H1 (cell line): Measurements from ENCODE around the gene RERE. TPM values are rescaled to one million over a fixed set of nuclear protein-coding genes. Genes with fewer than 3 reads are reported as not detected.
A peak's percentile ranks its signal among the peaks of the same experiment; 100 is the strongest.

Experiments used
- CTCF ChIA-PET: fragments of 300-600 bp; sonication (Branson Sonifier 250); formaldehyde crosslinking; loops from one replicate; lab custom pipeline; 2021; ENCODE audit not compliant: partially characterized antibody; lab: Charles Lee
- POLR2A ChIA-PET: fragments of 300-600 bp; sonication (Branson Sonifier 250); formaldehyde crosslinking; loops from one replicate; lab custom pipeline; 2021; ENCODE audit warnings: inconsistent platforms; ENCODE audit not compliant: partially characterized antibody; lab: Charles Lee
- DNase-seq, 2 experiments: peaks; one replicate each; pipeline versions ENCODE4 v3.0.0 to v3.0.0-alpha.2; 2010 to 2022; ENCODE audit warnings: low spot score in 2 of 2, low read depth in 1 of 2, mixed read lengths in 1 of 2
- FAIRE-seq: peaks from 2 replicates; lab custom pipeline; 2011; peaks lifted over from hg19 to GRCh38; lab: Jason Lieb, UNC
- H2AFZ ChIP-seq: 2 replicates; pipeline ENCODE4 v1.8.1; 2012; ENCODE audit warnings: low read length, inconsistent platforms
- H2AK5ac ChIP-seq: 2 replicates; pipeline ENCODE4 v1.6.1; 2013; ENCODE audit warnings: low read depth, low read length
- H2BK120ac ChIP-seq: replicated peaks from 2 replicates; pipeline ENCODE3; 2013; ENCODE audit warnings: low read depth, low read length, inconsistent platforms
- H2BK12ac ChIP-seq: 2 replicates; pipeline ENCODE4 v1.6.1; 2013; ENCODE audit warnings: low read depth, low read length
- H2BK15ac ChIP-seq: 2 replicates; pipeline ENCODE4 v1.6.1; 2013; ENCODE audit warnings: low read length
- H2BK20ac ChIP-seq: 2 replicates; pipeline ENCODE4 v1.6.1; 2013; ENCODE audit warnings: low read length
- H2BK5ac ChIP-seq: 2 replicates; pipeline ENCODE4 v1.6.1; 2013; ENCODE audit warnings: low read depth, low read length
- H3K14ac ChIP-seq: 2 replicates; pipeline ENCODE4 v1.6.1; 2013; ENCODE audit warnings: inconsistent platforms; ENCODE audit not compliant: insufficient read length
- H3K18ac ChIP-seq: 2 replicates; pipeline ENCODE4 v1.6.1; 2013; ENCODE audit warnings: low read length; ENCODE audit errors: extremely low read depth
- H3K23ac ChIP-seq: 2 replicates; pipeline ENCODE4 v1.6.1; 2013; ENCODE audit warnings: inconsistent platforms; ENCODE audit not compliant: insufficient read length
- H3K23me2 ChIP-seq: 2 replicates; pipeline ENCODE4 v1.6.1; 2013; ENCODE audit warnings: low read depth, low read length
- H3K27ac ChIP-seq: 2 replicates; pipeline ENCODE4 v1.6.1; 2011; ENCODE audit warnings: low read depth, low read length, inconsistent platforms
- H3K27me3 ChIP-seq, 4 experiments: replicated peaks in 1 of 4; 1 replicate in 1 of 4; 2 replicates in 3 of 4; pipeline versions ENCODE4 v1.6.1 to v1.8.1; 2011 to 2013; ENCODE audit warnings: low read length in 3 of 4, mild to moderate bottlenecking in 3 of 4, inconsistent platforms in 2 of 4, mixed read lengths in 2 of 4, moderate library complexity in 1 of 4; ENCODE audit not compliant: control insufficient read depth in 3 of 4, insufficient read depth in 3 of 4; ENCODE audit errors: extremely low read depth in 1 of 4
- H3K36me3 ChIP-seq, 4 experiments: 2 replicates each; pipeline versions ENCODE4 v1.6.1 to v1.8.1; 2011 to 2013; ENCODE audit warnings: mild to moderate bottlenecking in 4 of 4, low read length in 3 of 4, moderate library complexity in 2 of 4, control low read depth in 1 of 4, inconsistent platforms in 1 of 4; ENCODE audit not compliant: insufficient read depth in 4 of 4, control insufficient read depth in 2 of 4
- H3K4ac ChIP-seq: replicated peaks from 2 replicates; pipeline ENCODE3; 2013; ENCODE audit warnings: low read length, low read depth, mixed read lengths, inconsistent platforms; ENCODE audit not compliant: insufficient read length
- H3K4me1 ChIP-seq, 4 experiments: replicated peaks in 1 of 4; 1 replicate in 1 of 4; 2 replicates in 3 of 4; pipeline versions ENCODE4 v1.6.1 to v1.8.1; 2011 to 2013; ENCODE audit warnings: low read length in 3 of 4, inconsistent platforms in 2 of 4, mixed read lengths in 1 of 4; ENCODE audit not compliant: insufficient read depth in 4 of 4, control insufficient read depth in 3 of 4
- H3K4me2 ChIP-seq, 2 experiments: 2 replicates each; pipeline versions ENCODE4 v1.6.1 to v1.8.1; 2011 to 2013; ENCODE audit warnings: low read depth in 2 of 2, low read length in 2 of 2, control low read depth in 1 of 2, inconsistent platforms in 1 of 2, mild to moderate bottlenecking in 1 of 2; ENCODE audit not compliant: insufficient read depth in 1 of 2
- H3K4me3 ChIP-seq, 4 experiments: fragments of 200-600, 300-600 bp in 1 of 4; sonication (generic), shearing (Covaris generic), sonication (Bioruptor Twin) in 1 of 4; 2 replicates each; pipeline versions ENCODE4 v1.5.1 to v1.8.1; 2011 to 2016; ENCODE audit warnings: low read length in 4 of 4, low read depth in 3 of 4, control low read depth in 2 of 4, inconsistent platforms in 2 of 4, mild to moderate bottlenecking in 2 of 4, mixed read lengths in 1 of 4, moderate library complexity in 1 of 4; ENCODE audit not compliant: insufficient read depth in 2 of 4; ENCODE audit errors: extremely low read depth in 1 of 4
- H3K56ac ChIP-seq: replicated peaks from 2 replicates; pipeline ENCODE3; 2013; ENCODE audit warnings: low read depth, mild to moderate bottlenecking, mixed read lengths, low read length, inconsistent platforms; ENCODE audit not compliant: insufficient read length
- H3K79me1 ChIP-seq: 2 replicates; pipeline ENCODE4 v1.6.1; 2013; ENCODE audit warnings: low read depth, low read length, control low read depth
- H3K79me2 ChIP-seq, 2 experiments: 2 replicates each; pipeline versions ENCODE4 v1.6.1 to v1.8.1; 2012 to 2013; ENCODE audit warnings: low read length in 2 of 2, mild to moderate bottlenecking in 2 of 2, inconsistent platforms in 1 of 2; ENCODE audit not compliant: insufficient read depth in 2 of 2, control insufficient read depth in 1 of 2
- H3K9ac ChIP-seq, 4 experiments: replicated peaks in 1 of 4; 1 replicate in 1 of 4; 2 replicates in 3 of 4; pipeline versions ENCODE4 v1.6.1 to v1.8.1; 2011 to 2013; ENCODE audit warnings: low read depth in 3 of 4, low read length in 3 of 4, control low read depth in 2 of 4, mild to moderate bottlenecking in 2 of 4, moderate library complexity in 2 of 4, inconsistent platforms in 1 of 4; ENCODE audit errors: extremely low read depth in 1 of 4
- H3K9me3 ChIP-seq, 2 experiments: 2 replicates each; pipeline versions ENCODE4 v1.6.1 to v1.8.1; 2012 to 2013; ENCODE audit warnings: mild to moderate bottlenecking in 2 of 2, moderate library complexity in 2 of 2, control low read depth in 1 of 2, inconsistent platforms in 1 of 2, low read depth in 1 of 2, low read length in 1 of 2, mixed read lengths in 1 of 2; ENCODE audit not compliant: insufficient read depth in 2 of 2
- H4K20me1 ChIP-seq, 2 experiments: replicated peaks in 1 of 2; 2 replicates each; pipeline versions ENCODE3 to v1.8.1; 2011 to 2013; ENCODE audit warnings: inconsistent platforms in 2 of 2, low read length in 2 of 2, mild to moderate bottlenecking in 1 of 2; ENCODE audit not compliant: insufficient read depth in 2 of 2, control insufficient read depth in 1 of 2
- H4K5ac ChIP-seq: 2 replicates; pipeline ENCODE4 v1.6.1; 2013; ENCODE audit warnings: low read length, low read depth, mixed read lengths, inconsistent platforms; ENCODE audit not compliant: insufficient read length
- H4K8ac ChIP-seq: 2 replicates; pipeline ENCODE4 v1.8.0; 2013; ENCODE audit warnings: mild to moderate bottlenecking, moderate library complexity, low read length, inconsistent platforms; ENCODE audit not compliant: insufficient read depth; ENCODE audit errors: extremely low read depth
- H4K91ac ChIP-seq: replicated peaks from 2 replicates; pipeline ENCODE3; 2013; ENCODE audit warnings: low read length, mixed read lengths, inconsistent platforms; ENCODE audit not compliant: insufficient read length
- GABPA ChIP-seq: IDR thresholded peaks from 2 replicates; pipeline ENCODE4 v1.6.1; 2011; ENCODE audit warnings: mild to moderate bottlenecking, low read length, moderate library complexity, borderline replicate concordance; ENCODE audit not compliant: insufficient read depth
- KDM1A ChIP-seq: fragments of 200-600, 300-600 bp; sonication (generic); IDR thresholded peaks from 2 replicates; pipeline ENCODE4 v1.7.1; 2016; ENCODE audit warnings: mild to moderate bottlenecking, low read length, borderline replicate concordance
- SP1 ChIP-seq: IDR thresholded peaks from 2 replicates; pipeline ENCODE4 v1.6.1; 2011; ENCODE audit warnings: low read depth, low read length
- SRF ChIP-seq: IDR thresholded peaks from 2 replicates; pipeline ENCODE4 v1.6.1; 2011; ENCODE audit warnings: mild to moderate bottlenecking, low read depth, low read length, moderate library complexity
- WGBS, 2 experiments: shearing (Covaris generic) in 1 of 2; methylation state at CpG; one replicate each; pipeline versions ENCODE4 v1.1.6 to v1.1.7; 2013 to 2015; ENCODE audit warnings: low lambda C conversion rate in 2 of 2, mixed read lengths in 2 of 2, inconsistent platforms in 1 of 2, low coverage in 1 of 2, missing lambda C conversion rate in 1 of 2; ENCODE audit not compliant: insufficient replicate concordance in 2 of 2, insufficient coverage in 1 of 2, insufficient read length in 1 of 2; ENCODE audit errors: extremely low coverage in 1 of 2, missing lambda C conversion rate in 1 of 2; 5-methylcytosine and 5-hydroxymethylcytosine counted together
- polyA plus RNA-seq, 7 experiments: library from polyadenylated mRNA; depleted of rRNA in 3 of 7; stranded (reverse) in 5 of 7; unstranded in 2 of 7; fragments of >200 nt in 5 of 7; fragments of 200-250 nt in 2 of 7; gene quantifications; 1 replicate in 5 of 7; 2 replicates in 1 of 7; 4 replicates in 1 of 7; pipeline versions ENCODE4 v1.2.1 to v1.2.3, GENCODE V29; 2011 to 2013; ENCODE audit warnings: missing spikeins in 2 of 7, mixed read lengths in 2 of 7
- total RNA-seq: library from RNA; stranded (reverse); fragmentation: NEBNext Ultra II Directional; extraction: Animal tissue kit (Norgen Biotek cat#: 25700); gene quantifications from 2 replicates; pipeline ENCODE4 v1.2.1, GENCODE V29; 2021

Gene RERE
- total and polyA plus RNA-seq, 2 of the 8 experiments (the other 6 are each of a cell fraction or from before 2014, with no cell fraction given) = 15.3 to 142 TPM

DNA sequence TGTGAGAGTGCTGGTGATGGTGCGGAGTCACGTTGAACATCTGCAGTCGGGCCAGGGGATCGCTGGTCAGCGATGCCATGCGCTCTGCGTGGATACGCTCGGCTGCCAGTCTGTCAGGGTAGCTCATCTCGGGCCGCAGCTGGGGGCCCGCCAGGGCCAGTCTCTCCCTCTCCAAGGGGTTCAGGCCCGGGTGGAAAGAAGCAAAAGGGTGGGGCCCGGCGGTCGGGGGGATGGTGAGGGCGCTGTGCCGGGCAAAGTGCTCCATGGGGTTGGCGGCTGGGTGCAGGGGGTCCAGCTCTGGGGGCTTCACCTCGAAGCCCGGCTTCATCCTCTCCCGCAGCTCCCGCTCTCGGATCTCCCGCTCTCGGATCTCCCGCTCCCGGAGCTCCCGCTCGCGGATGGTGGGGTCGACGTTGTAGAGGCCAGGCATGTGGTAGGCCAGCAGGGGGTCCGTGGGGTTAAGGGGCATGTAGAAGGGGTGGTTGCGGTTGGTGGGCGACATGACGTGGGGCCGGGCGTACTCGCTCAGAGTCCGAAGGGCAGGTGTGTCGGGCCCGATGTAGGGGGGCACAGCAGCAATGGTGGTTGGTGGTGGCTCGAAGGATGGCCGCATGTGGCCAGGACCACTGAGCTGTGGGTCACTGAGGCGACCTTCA is 459.1 kb downstream of the RERE start:
- peaks cover 16 to 75% (median 62%) of the 10 kb centered on the region in 4 experiments for H3K36me3 ChIP-seq
- no peak for TF ChIP-seq SRF
- no peak for TF ChIP-seq SP1
- no peak for TF ChIP-seq KDM1A
- TF ChIP-seq GABPA = no peak

More for the DNA sequence above, 459.1 kb downstream of the RERE start:
- no peak overlapping the region for H2AFZ ChIP-seq
- no peaks in the 10 kb centered on the region; a peak in 1 of 4 replicates for H3K79me2 ChIP-seq
- no peak overlapping the region for H4K5ac ChIP-seq
- no peak overlapping the region for H2AK5ac ChIP-seq
- no peak overlapping the region for H3K4ac ChIP-seq
- H3K4me2 ChIP-seq = no peak overlapping the region
- no peak overlapping the region for H3K18ac ChIP-seq
- POLR2A ChIA-PET = interaction anchor here (1.5 kb wide), 1 partner anchor 9 kb away, joined by 7 read pairs; no protein-coding TSS in a partner anchor
- H4K8ac ChIP-seq = no peak overlapping the region
- CTCF ChIA-PET = interaction anchor here (0.6 to 6.1 kb wide), 12 partner anchors 8 to 342 kb away, joined by 3 to 42 read pairs (median 4); no protein-coding TSS in a partner anchor
- H3K56ac ChIP-seq = no peak overlapping the region
- H2BK15ac ChIP-seq = no peak overlapping the region
- no peaks in the 10 kb centered on the region for H3K23me2 ChIP-seq
- FAIRE-seq (no peak), DNase-seq (no peak)
- H3K27me3 ChIP-seq = no peaks in the 10 kb centered on the region
- no peak overlapping the region for H2BK120ac ChIP-seq
- H4K20me1 ChIP-seq = peaks cover 7 to 11% of the 10 kb centered on the region in 2 experiments
- 0 out of 2 replicates have a peak overlapping the region, but pooled peaks have one; percentile 3 for H3K27ac ChIP-seq
- H3K9me3 ChIP-seq = no peaks in the 10 kb centered on the region
- WGBS, 2 experiments = 96% methylated on average over 33 of the region's 46 CpGs; no CpG with 5 or more reads in 1 of the 2 experiments
- H2BK5ac ChIP-seq = 0 out of 2 replicates have a peak overlapping the region, but pooled peaks have one; percentile 24
- H3K79me1 ChIP-seq = peaks cover 3% of the 10 kb centered on the region; the same call in 1 of the 2 replicates
- no peak overlapping the region for H2BK20ac ChIP-seq
- H3K14ac ChIP-seq = no peak overlapping the region
- H4K91ac ChIP-seq = no peak overlapping the region
- H3K9ac ChIP-seq = no peak overlapping the region
- no peaks in the 10 kb centered on the region for H3K4me1 ChIP-seq
- H2BK12ac ChIP-seq = no peak overlapping the region
- H3K23ac ChIP-seq = no peak overlapping the region
- no peak overlapping the region for H3K4me3 ChIP-seq
